Right renal pelvis (tissue), 4 donors: ENCODE measurements around the gene ZNF567. TPM values are rescaled to one million over a fixed set of nuclear protein-coding genes. Genes with fewer than 3 reads are reported as not detected.
"Not testable (repeated sequence)": the region's sequence is repeated elsewhere in the genome, so short reads cannot be mapped to it uniquely, and the experiment has no call there.

Experiments used
- DNase-seq, 4 donors: peaks; one replicate each; pipeline ENCODE4 v3.0.0-alpha.2; 2013; ENCODE audit warnings: low read depth in 4 of 4, low spot score in 3 of 4, missing footprints in 1 of 4
- polyA plus RNA-seq, 4 donors: library from polyadenylated mRNA; unstranded; fragments of 120-200 nt; gene quantifications; one replicate each; pipeline ENCODE4 v1.2.1, GENCODE V29; 2013; ENCODE audit not compliant: insufficient read length in 4 of 4

The ZNF567 gene
- 10 to 100 TPM; 10.1 to 14.5 (median 14.0) TPM for polyA plus RNA-seq

DNA sequence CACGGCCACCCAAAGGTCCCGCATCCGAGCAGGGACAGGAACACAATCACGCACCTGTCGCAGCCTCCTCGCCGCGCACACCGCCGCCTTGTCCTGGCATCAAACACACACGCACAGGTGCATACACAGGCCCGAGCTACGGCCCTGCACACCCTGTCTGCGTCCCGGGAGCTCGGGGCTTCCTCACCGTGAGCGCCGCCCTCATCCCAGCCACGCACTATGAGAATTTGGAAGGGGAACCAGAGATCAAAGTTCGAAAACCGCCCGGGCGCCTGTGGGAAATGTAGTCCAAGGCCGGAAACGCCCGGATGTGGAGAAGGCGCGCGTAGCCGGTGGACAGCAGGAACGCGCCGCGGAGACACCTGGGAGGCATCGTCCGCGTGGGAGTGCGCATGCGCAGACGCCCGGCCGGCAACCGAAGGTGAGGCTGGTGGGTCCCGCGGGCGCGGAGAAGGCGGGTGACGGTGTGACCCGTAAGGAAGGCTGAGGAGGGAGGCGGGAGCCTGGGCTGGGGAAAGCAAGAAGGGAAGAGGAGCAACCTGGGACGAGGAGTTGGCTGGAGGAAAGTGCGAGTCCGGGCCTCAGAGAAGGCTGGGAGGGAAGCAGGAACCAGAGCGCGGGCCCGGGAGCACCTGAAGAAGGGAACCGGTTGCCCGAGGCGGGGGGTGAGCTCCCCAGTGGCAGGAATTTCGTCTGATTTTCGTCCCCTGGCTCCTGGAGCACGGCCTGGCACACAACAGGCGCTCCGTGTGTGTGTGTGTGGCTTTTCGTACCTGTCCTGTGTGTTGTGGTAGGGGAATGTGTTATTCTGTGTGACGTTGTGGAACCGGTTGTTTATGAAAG, at the start of gene ZNF567:
Gene ZNF567, plus strand, starts transcription at position 399 of the 843 bp plus-strand sequence. CDS start 7,256 bp downstream, outside the sequence.
- DNase-seq: peak; percentile 90 to 95 (median 91)

DNA sequence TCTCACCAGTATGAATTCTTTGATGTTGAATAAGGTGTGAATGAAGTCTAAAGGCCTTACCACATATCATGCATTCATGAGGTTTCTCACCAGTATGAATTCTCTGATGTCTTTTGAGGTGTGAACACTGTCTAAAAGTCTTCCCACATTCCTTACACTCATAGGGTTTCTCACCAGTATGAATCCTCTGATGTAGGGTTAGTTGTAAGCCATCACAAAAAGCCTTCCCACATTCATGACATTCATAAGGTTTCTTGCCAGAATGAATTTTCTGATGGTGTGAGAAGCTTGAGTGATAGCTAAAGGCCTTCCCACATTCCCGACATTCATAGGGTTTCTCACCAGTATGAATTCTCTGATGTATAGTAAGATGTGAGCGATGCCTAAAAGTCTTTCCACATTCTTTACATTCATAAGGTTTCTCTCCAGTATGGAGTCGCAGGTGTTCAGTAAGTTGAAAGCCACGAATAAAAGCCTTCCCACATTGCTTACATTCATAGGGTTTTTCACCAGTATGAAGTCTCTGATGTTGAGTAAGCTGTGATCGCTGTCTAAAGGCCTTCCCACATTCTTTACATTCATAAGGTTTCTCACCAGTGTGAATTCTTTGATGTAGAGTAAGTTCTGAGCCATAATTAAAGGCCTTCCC, 48.4 kb upstream of the ZNF567 start:
- DNase-seq: no peak

DNA sequence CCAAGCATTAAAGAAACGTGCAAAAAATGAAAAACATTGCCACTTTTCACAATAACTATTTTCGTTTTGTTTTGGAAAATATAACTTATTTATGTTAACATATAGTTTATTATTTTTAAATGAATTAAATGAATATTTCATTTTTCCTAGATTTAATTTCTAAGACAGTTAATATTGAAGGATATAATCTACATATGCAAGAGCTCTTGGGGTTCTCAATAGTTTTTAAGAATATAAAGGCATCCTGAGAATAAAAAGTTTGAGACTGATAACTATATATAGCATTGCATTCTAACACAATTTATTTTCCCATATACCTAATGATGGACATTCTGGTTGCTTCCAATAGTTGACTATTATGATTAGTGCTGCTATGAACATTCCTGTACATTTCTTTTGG, 40.7 kb upstream of the ZNF567 start:
- DNase-seq: no peak

DNA sequence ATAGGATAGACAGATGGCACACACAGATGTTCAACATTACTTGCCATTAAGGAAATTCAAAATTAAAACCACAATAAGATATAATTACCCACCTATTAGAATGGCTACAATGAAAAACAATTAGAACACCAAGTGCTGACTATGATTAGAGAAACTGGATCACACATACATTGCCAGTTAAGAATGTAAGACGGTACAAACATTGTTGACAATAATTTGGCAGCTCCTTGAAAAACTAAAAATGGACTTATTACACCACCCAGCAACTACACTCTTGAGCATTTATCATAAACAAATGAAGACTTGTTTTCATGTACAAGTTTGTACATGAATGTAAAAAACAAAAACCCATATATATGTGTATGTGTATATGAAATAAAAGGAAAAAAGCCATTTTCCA, 34.5 kb upstream of the ZNF567 start:
- DNase-seq: no peak

DNA sequence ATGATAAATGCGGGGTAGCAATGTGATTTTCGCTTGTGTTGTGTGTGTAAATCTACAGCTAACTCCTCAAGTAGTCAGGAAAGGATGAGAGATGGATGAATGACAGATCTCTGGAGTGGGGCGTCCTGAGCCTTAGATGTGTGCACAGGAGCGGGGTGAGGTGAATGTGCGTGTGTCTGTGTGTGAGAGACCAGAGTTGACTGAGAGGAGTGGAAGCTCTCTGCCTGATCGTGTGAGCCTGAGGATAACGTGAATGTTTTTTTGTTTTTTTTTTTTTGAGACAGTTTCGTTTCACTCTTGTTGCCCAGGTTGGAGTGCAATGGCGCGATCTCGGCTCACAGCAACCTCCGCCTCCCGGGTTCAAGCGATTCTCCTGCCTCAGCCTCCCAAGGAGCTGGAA, 21.6 kb upstream of the ZNF567 start:
- DNase-seq: no peak

DNA sequence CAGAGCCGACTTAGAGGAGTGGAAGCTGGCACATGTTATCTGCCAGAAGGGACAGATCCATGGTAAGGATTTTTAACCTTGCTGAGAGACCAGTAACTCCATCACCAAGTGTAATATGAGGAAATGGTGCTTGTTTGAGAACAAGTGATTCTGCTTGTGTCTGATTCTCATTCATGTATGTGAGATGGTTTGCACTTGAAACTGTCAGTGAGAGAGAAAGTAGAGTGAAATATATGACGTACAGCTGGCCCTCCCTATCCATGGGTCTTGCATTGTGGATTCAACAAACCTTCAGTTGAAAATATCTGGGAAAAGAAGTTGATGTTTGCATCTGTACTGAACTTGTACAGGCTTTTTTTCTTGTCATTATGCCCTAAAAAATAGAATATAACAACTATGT, 18.8 kb upstream of the ZNF567 start:
- DNase-seq: no peak

DNA sequence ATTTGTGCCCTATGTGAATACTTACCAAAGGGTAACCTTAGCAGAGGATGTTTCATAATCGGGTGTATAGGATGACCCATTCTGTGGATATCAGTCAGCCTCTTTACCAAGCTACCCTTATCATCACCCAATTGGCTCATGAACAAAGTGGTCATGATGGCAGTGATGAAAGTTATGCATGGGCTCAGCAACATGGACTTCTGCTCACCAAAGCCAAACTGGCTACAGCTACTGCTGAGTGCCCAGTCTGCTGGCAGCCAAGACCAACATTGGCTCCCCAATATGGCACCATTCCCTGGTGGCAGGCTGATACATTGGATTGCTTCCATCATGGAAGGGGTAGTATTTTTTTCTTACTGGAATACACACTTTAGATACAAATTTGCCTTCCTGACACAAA, 15.0 kb upstream of the ZNF567 start:
- no peak for DNase-seq

DNA sequence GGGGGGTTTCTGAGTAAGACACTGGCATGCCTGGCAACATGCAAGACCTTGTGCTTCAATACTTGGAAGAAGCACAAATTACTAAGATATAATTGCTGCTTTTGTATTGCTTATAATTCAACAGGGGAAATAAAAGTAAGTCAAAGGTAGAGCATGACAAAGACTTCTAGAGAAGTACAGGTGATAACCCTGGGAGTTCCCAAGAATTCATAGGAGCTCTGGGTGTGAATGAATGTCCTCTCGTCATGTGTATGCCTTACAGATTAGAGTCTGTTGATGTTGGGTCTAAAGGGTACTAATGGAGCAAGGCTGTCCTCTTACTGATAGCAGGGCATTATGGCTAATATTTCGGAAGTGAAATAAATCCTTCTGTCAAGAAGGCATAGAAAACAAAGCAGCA, 13.2 kb upstream of the ZNF567 start:
- DNase-seq: no peak

DNA sequence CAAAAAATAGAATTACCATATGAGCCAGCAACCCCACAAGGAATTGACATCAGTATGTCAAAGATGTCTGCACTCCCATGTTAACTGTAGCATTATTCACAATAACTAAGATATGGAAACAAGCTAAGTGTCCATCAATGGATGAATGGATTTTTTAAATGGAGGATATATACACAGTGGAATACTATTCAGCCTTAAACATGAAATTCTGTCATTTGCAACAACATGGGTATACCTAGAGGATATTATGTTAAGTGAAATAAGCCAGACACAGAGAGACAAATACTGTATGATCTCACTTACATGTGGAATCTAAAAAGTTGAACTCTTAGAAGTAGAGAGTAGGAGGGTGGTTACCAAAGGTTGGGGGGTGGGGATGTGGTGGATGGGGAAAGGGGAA, 8.0 kb upstream of the ZNF567 start:
- DNase-seq: no peak

DNA sequence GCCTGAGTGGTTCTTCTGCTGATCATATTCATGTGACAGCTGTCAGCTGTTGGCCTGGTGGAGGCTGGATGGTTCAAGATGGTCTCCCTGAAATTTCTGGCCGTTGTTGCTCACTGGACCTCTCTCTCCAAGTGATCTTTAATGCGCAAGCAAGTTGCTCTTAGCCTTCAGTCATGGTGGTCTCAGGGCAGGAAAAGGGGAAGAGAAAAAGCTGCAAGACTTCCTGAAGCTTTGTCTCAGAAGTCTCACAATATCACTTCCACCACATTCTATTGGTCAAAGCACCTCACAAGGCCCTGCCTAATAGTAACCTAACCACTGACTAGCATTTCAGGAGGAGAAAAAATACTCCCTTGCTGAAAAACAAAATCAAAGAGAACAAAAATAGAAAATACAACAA, 1.6 kb upstream of the ZNF567 start:
- no peak for DNase-seq

DNA sequence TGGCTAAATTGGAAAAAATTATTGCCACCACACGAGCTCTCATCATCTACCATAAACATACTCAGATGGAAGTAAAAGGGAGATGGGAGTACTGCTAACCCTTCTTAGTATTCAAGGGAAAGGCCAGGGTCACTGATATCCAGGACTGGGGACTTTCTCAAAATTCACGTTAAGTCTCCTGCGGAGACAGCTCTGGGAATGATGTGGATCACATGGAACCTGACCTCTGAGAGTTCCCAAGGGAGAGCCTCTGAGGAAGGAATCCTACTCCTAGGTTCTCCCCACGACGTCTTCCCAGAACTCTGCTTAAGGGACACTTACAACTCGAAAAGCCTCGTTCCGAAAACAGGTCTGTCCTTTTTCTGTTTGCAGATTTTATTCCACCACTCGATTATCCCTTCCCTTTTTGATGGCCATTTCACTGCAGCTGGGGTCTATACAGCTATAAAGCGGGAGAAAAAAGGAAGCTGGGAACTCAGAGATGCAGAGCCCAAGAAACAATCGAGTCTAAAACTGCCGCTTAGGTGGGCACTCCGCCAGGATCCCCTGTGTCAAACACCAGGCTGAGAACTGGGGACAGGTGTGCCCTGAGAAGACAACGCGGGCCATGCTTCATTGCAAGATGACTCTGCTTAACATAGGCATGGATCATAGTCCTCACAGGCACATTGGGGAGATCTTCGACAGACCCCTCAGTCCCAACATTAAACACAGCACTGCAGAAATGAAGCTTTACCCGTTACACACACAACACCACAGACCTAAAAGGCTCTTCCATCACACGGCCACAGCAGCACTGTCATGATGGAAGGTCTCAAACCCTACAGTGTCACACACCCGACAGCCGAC, 823 bp upstream of the ZNF567 start:
- DNase-seq: peak in 1 of 4 donors; percentile 13

DNA sequence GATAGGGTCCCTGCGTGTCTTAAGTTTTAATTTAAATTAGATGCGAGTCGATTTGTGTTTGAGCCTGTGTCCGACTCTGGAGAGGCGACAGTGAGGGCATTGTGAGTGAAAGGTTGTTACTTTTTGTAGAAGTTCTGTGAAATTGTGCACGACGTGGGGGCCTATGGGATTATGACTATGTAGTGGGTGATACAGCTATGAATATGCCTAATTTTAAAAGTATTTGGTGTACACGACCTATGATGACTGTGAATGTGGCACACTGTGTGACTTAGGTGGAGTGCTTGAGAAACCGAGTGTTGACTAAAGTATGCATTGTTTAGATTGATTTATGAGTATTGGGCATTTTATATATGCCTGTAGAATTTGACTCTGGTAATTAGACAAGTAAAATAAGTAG, 646 bp downstream of the ZNF567 start:
- no peak for DNase-seq

DNA sequence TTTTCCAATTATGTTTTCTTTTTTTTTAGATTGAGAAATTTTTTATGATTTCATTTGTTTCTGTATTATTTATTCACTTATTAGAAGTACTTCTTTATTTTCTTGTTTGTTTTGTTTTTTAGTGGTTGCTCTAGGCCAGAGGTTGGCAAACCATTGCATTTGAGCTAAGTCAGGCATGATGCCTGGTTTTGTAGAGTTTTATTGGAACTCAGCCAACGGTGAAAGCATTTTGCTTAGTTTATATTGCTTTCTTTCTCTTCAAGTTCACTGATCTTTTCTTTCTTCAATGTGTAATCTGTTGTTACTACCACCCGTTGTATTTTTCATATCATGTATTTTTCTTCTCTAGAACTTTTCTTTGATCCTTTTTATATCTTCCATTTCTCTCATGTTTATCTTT, 19.7 kb downstream of the ZNF567 start:
- no peak for DNase-seq

DNA sequence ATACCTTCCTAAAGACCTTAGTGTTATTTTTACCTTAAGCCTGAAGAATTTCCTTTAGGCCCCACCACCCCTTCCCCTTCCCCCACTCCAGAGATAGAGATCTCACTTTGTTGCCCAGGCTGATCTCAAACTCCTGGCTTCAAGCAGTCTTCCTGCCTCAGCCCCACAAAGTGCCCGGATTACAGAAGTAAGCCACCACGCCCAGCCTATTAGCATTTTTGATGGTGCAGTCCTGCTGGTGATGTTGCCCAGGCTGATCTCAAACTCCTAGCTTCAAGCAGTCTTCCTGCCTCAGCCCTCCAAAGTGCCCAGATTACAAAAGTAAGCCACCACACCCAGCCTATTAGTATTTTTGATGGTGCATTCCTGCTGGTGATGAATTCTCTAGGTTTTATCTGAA, 22.0 kb downstream of the ZNF567 start:
- DNase-seq: no peak

DNA sequence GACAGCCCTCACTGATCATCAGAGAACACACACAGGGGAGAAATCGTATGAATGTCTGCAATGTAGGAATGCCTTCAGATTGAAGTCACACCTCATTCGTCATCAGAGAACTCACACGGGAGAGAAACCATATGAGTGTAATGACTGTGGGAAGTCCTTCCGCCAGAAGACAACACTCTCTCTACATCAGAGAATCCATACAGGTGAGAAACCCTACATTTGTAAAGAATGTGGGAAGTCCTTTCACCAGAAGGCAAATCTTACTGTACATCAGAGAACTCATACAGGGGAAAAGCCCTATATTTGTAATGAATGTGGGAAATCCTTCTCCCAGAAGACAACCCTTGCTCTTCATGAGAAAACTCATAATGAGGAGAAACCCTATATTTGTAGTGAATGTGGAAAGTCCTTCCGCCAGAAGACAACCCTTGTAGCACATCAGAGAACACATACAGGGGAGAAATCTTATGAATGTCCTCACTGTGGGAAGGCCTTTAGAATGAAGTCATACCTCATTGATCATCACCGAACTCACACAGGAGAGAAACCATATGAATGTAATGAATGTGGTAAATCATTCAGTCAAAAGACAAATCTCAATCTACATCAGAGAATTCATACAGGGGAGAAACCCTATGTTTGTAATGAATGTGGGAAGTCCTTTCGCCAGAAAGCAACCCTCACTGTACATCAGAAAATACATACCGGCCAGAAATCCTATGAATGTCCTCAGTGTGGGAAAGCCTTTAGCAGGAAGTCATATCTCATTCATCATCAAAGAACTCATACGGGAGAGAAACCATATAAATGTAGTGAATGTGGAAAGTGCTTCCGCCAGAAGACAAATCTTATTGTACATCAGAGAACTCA, 32.5 kb downstream of the ZNF567 start:
- DNase-seq: no peak

DNA sequence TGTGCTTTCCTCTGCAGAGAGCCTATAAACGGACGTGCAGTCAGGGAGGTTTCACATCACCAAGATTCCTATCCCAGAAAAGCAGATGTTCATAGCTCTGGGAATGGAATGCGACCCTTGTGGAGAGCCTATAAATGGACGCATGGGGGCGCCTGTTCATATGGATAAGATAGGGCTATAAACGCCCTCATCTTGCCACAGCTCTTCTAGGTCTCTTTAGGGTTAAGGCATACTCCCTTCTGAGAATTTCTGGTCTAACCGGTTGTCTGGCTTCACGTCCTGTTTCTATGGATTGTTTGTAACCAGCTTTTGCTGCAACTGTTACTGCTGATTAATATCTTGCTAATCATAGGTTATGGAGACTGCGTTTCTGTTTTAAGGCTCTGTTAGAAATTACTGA, 48.8 kb downstream of the ZNF567 start:
- not testable (repeated sequence) for DNase-seq

DNA sequence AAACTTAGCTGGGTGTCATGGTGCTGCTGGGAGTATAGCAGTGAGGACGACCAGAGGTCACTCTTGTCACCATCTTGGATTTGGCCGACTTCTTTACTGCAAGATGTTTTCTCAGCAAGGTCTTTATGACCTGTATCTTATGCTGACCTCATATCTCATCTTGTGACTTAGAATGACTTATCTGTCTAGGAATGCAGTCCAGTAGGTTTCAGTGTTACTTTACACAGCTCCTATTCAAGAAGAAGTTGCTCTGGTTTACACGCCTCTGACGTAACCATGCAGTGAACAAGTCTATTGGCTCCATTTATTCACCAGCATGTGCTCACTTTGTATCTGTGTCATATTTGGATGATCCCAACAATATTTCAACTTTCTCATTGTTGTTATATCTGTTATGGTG, 58.5 kb downstream of the ZNF567 start:
- no peak for DNase-seq

DNA sequence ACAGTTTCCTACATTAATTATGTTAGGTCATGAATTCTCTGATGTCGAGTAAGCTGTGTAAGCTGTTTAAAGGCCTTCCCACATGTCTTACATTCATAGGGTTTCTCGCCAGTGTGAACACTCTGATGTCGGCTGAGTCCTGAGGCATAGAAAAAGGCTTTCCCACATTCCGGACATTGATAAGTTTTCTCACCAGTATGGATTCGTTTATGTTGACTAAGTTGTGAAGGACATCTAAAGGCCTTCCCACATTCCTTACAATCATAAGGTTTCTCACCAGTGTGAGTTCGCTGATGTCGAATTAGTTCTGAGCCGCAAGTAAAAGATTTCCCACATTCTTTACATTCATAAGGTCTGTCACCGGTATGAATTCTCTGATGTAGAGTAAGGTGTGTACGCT, 60.3 kb downstream of the ZNF567 start:
- no peak for DNase-seq

DNA sequence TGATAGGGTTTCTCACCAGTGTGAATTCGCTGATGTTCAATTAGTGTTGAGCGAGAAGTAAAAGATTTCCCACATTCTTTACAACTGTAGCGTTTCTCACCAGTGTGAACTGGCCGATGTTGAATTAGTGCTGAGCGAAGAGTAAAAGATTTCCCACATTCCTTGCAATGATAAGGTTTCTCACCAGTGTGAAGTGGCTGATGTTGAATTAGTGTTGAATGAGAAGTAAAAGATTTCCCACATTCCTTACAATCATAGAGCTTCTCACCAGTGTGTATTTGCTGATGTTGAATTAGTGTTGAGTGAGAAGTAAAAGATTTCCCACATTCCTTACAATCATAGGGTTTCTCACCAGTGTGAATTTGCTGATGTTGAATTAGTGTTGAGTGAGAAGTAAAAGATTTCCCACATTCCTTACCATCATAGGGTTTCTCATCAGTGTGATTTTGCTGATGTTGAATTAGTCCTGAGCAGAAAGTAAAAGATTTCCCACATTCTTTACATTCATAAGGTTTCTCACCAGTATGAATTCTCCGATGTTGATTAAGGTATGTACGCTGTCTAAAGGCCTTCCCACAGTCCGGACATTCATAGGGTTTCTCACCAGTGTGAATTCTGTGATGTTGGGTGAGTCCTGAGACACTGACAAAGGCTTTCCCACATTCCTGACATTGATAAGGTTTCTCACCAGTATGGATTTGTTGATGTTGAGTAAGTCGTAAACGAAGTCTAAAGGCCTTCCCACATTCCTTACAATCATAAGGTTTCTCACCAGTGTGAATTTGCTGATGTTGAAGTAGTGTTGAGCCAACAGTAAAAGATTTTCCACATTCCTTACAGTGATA, 61.2 kb downstream of the ZNF567 start:
- DNase-seq: no peak
